Endothelial cell of hepatic sinusoid (primary cell): ENCODE measurements around the gene FARP1.
"Not testable (repeated sequence)": the region's sequence is repeated elsewhere in the genome, so short reads cannot be mapped to it uniquely, and the experiment has no call there.

Experiments used
- in situ Hi-C: cut with HindIII; loops from 2 replicates; pipeline ENCODE4 v1.10.0; 2017; ENCODE audit warnings: low sequenced_read_pairs

Gene FARP1

GRCh38 chr13:98252931-98253470, 110.1 kb downstream of the FARP1 start:
- in situ Hi-C loops: no loop called here

- in situ Hi-C loops: no loop called here
These were observed 110.6 kb downstream of the FARP1 start for GRCh38 chr13:98253526-98253925.

- in situ Hi-C loops: no loop called here
These were observed 111.6 kb downstream of the FARP1 start for GRCh38 chr13:98254513-98254912.

- in situ Hi-C loops: no loop called here
These were observed 115.3 kb downstream of the FARP1 start for GRCh38 chr13:98258226-98258625.

GRCh38 chr13:98260357-98261164, 117.7 kb downstream of the FARP1 start:
- in situ Hi-C loops: no loop called here

- in situ Hi-C loops: no loop called here
These were observed 118.3 kb downstream of the FARP1 start for GRCh38 chr13:98261165-98261702.

- in situ Hi-C loops: no loop called here
These were observed 119.4 kb downstream of the FARP1 start for GRCh38 chr13:98262292-98262691.

- in situ Hi-C loops: no loop called here
These were observed 120.9 kb downstream of the FARP1 start for GRCh38 chr13:98263841-98264240.

- in situ Hi-C loops: no loop called here
These were observed 122.0 kb downstream of the FARP1 start for GRCh38 chr13:98264877-98265276.

GRCh38 chr13:98265692-98266551, 123.0 kb downstream of the FARP1 start:
- in situ Hi-C loops: no loop called here

GRCh38 chr13:98267080-98267912, 124.4 kb downstream of the FARP1 start:
- in situ Hi-C loops: no loop called here

- in situ Hi-C loops: no loop called here
These were observed 126.5 kb downstream of the FARP1 start for GRCh38 chr13:98269386-98269785.

- in situ Hi-C loops: no loop called here
These were observed 127.9 kb downstream of the FARP1 start for GRCh38 chr13:98270819-98271218.

GRCh38 chr13:98271646-98272045, 128.8 kb downstream of the FARP1 start:
- in situ Hi-C loops: not testable (repeated sequence)

- in situ Hi-C loops: no loop called here
These were observed 129.7 kb downstream of the FARP1 start for GRCh38 chr13:98272549-98272948.

GRCh38 chr13:98273067-98273823, 130.4 kb downstream of the FARP1 start:
- in situ Hi-C loops: no loop called here

GRCh38 chr13:98273824-98274742, 131.2 kb downstream of the FARP1 start:
- in situ Hi-C loops: no loop called here

GRCh38 chr13:98274921-98275487, 132.1 kb downstream of the FARP1 start:
- in situ Hi-C loops: no loop called here
